Thoracic aorta (tissue), 2 donors: ENCODE data around the gene TIMM22. TPM values are rescaled to one million over a fixed set of nuclear protein-coding genes. Genes with fewer than 3 reads are reported as not detected.

ENCODE experiments used
- ATAC-seq: fragments of 150-250 bp; one replicate; pipeline ENCODE4 v1.8.0; 2017; ENCODE audit warnings: low read depth; ENCODE audit not compliant: insufficient number of reproducible peaks, low FRiP score
- DNase-seq: peaks from one replicate; pipeline ENCODE4 v3.0.0-alpha.2; 2020; ENCODE audit warnings: low spot score
- H3K27ac ChIP-seq, 2 donors: fragments of 200-600 bp; sonication (generic); 1 replicate in 1 of 2; 2 replicates in 1 of 2; pipeline ENCODE4 v1.5.1; 2016; ENCODE audit warnings: mild to moderate bottlenecking in 2 of 2, moderate library complexity in 2 of 2
- H3K27me3 ChIP-seq: fragments of 200-600 bp; sonication (generic); replicated peaks from 2 replicates; pipeline ENCODE4 v1.6.0; 2016; ENCODE audit warnings: mild to moderate bottlenecking; ENCODE audit not compliant: insufficient read depth
- H3K36me3 ChIP-seq: fragments of 200-600 bp; sonication (generic); one replicate; pipeline ENCODE4 v1.5.1; 2016
- H3K4me1 ChIP-seq, 2 donors: fragments of 200-600 bp; sonication (generic); 1 replicate in 1 of 2; 2 replicates in 1 of 2; pipeline versions ENCODE4 v1.5.1 to v1.6.0; 2016; ENCODE audit warnings: low read depth in 2 of 2, mild to moderate bottlenecking in 1 of 2; ENCODE audit not compliant: control insufficient read depth in 1 of 2
- H3K4me3 ChIP-seq: fragments of 200-600 bp; sonication (generic); 2 replicates; pipeline ENCODE4 v1.5.1; 2016; ENCODE audit warnings: mild to moderate bottlenecking
- H3K9me3 ChIP-seq: fragments of 200-600 bp; sonication (generic); 2 replicates; pipeline ENCODE4 v1.5.1; 2016
- total RNA-seq, 2 donors: library from RNA; depleted of rRNA; stranded (reverse); fragments of >200 nt; gene quantifications; one replicate each; pipeline versions ENCODE4 v1.1.0 to v1.2.3, GENCODE V29; 2016
- TF ChIP-seq, protein P1 (sequence below): fragments of 200-600 bp; sonication (generic); IDR thresholded peaks from one replicate; pipeline ENCODE4 v1.5.1; 2019; ENCODE audit warnings: antibody characterized with exemption

TIMM22 gene
- total RNA-seq, 2 donors from 2014 or later, result 12.6 to 13.0 TPM

DNA sequence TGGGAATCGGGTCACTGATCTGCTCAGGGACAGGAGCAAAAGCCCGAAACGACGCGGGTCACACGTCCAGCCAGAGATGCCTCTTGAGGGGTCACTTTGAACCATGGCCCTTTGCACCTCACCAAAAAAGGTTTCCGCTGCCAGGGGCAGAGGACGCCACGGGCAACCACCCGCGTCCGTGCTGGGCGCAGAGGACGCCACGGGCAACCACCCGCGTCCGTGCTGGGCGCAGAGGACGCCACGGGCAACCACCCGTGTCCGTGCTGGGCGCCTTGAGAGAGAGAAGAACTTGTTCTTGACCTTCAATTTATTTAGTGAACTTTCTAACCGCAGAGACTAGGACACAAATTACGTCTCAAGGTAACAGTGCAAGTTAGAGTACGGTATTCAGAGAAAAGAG is 35.5 kb downstream of the TIMM22 start:
- no peaks in the 10 kb centered on the region for H3K27me3 ChIP-seq
- DNase-seq (no peak), ATAC-seq (no peak)
- H3K36me3 ChIP-seq, result no peaks in the 10 kb centered on the region
- H3K4me3 ChIP-seq, result no peak overlapping the region
- no peaks in the 10 kb centered on the region for H3K9me3 ChIP-seq
- H3K27ac ChIP-seq, result peak overlapping the region in 1 of 2 donors; percentile 37
- peaks cover 20 to 44% of the 10 kb centered on the region in 2 donors for H3K4me1 ChIP-seq
- TF ChIP-seq, protein P1, sequence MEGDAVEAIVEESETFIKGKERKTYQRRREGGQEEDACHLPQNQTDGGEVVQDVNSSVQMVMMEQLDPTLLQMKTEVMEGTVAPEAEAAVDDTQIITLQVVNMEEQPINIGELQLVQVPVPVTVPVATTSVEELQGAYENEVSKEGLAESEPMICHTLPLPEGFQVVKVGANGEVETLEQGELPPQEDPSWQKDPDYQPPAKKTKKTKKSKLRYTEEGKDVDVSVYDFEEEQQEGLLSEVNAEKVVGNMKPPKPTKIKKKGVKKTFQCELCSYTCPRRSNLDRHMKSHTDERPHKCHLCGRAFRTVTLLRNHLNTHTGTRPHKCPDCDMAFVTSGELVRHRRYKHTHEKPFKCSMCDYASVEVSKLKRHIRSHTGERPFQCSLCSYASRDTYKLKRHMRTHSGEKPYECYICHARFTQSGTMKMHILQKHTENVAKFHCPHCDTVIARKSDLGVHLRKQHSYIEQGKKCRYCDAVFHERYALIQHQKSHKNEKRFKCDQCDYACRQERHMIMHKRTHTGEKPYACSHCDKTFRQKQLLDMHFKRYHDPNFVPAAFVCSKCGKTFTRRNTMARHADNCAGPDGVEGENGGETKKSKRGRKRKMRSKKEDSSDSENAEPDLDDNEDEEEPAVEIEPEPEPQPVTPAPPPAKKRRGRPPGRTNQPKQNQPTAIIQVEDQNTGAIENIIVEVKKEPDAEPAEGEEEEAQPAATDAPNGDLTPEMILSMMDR, result no peak

DNA sequence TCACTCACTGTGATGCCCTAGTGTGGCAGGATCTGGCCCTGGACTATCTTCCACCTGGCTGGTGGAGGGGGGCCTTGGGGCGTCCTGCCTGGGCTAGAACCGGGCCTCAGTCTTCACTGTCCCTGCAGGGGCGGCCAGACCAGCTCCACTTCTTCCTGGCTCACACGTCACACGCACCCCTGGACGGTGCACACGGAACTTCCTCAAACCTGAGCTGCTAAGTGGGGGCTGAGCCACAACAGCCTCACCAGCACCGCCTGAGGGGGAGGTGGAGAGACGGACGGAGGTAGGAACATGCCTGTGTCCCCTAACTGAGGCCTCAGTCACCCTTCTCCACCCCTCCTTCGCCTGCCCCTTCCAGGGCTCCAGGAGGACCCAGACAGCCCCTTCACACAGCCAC is 36.6 kb downstream of the TIMM22 start:
- no peak overlapping the region for H3K4me3 ChIP-seq
- TF ChIP-seq, protein P1, result no peak
- H3K4me1 ChIP-seq, result peaks cover 16 to 33% of the 10 kb centered on the region in 2 donors
- no peaks in the 10 kb centered on the region for H3K9me3 ChIP-seq
- DNase-seq, result no peak
- no peaks in the 10 kb centered on the region for H3K27me3 ChIP-seq
- peaks cover 6% of the 10 kb centered on the region for H3K36me3 ChIP-seq
- H3K27ac ChIP-seq, result no peak overlapping the region
- ATAC-seq, result no peak

GRCh38 chr17:1034652-1035210 is 37.8 kb downstream of the TIMM22 start:
- DNase-seq (no peak), ATAC-seq (no peak)
- no peaks in the 10 kb centered on the region for H3K9me3 ChIP-seq
- H3K36me3 ChIP-seq, result peaks cover 10% of the 10 kb centered on the region
- TF ChIP-seq, protein P1, result no peak
- no peak overlapping the region for H3K4me3 ChIP-seq
- no peak overlapping the region for H3K27ac ChIP-seq
- H3K4me1 ChIP-seq, result peaks cover 16 to 21% of the 10 kb centered on the region in 2 donors
- no peaks in the 10 kb centered on the region for H3K27me3 ChIP-seq

- DNase-seq (no peak), ATAC-seq (no peak)
- TF ChIP-seq, protein P1, result no peak
- Histone ChIP-seq H3K9me3 (no peaks in the 10 kb centered on the region), H3K27ac (no peak overlapping the region), H3K4me3 (no peak overlapping the region), H3K27me3 (no peaks in the 10 kb centered on the region), H3K4me1 (peaks cover 12 to 18% of the 10 kb centered on the region in 2 donors), H3K36me3 (peaks cover 12% of the 10 kb centered on the region)
Observed at GRCh38 chr17:1035546-1036170, 38.7 kb downstream of the TIMM22 start.

DNA sequence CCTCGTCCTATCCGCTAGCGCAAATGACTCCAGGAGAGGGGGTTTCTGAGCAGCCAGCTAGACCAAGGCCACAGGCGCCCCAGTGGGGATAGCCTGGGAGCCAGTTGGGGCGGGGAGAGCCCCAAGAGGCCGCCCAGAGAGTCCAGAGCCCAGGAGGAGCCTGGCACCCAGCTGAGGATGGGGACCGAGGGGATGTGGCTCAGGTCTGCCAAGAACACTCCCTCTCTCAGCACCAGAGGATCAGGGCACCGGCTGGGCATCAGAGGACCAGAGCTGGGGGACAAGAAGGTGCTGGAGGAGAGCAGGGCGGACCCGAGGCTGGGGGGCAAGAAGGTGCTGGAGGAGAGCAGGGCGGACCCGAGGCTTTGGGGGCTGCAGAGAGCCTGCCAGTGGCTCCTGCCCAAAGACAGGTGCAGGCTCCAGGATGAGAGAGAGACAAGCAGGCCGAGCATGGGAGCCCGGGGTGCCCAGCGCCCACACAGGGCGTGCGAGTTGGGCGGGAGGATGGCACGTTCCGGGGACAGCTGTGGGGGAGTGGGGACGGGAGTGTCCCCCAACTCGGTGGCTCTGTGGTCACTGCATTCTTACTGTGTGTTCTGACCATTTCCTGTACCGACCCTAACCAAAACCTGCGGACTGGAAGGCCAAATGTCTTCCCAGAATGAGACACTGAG is 39.4 kb downstream of the TIMM22 start:
- no peak for ATAC-seq
- no peak for DNase-seq
- H3K9me3 ChIP-seq, result no peaks in the 10 kb centered on the region
- TF ChIP-seq, protein P1, result no peak
- no peak overlapping the region for H3K27ac ChIP-seq
- H3K4me3 ChIP-seq, result no peak overlapping the region
- no peaks in the 10 kb centered on the region for H3K27me3 ChIP-seq
- H3K4me1 ChIP-seq, result peaks cover 6 to 14% of the 10 kb centered on the region in 2 donors
- H3K36me3 ChIP-seq, result peaks cover 12% of the 10 kb centered on the region
